H1 (cell line): Measurements from ENCODE around the gene DDR1. TPM values are rescaled to one million over a fixed set of nuclear protein-coding genes. Genes with fewer than 3 reads are reported as not detected.

ENCODE experiments used
- CTCF ChIA-PET: fragments of 300-600 bp; sonication (Branson Sonifier 250); formaldehyde crosslinking; loops from one replicate; lab custom pipeline; 2021; ENCODE audit not compliant: partially characterized antibody; lab: Charles Lee
- POLR2A ChIA-PET: fragments of 300-600 bp; sonication (Branson Sonifier 250); formaldehyde crosslinking; loops from one replicate; lab custom pipeline; 2021; ENCODE audit warnings: inconsistent platforms; ENCODE audit not compliant: partially characterized antibody; lab: Charles Lee
- DNase-seq, 2 experiments: peaks; one replicate each; pipeline versions ENCODE4 v3.0.0 to v3.0.0-alpha.2; 2010 to 2022; ENCODE audit warnings: low spot score in 2 of 2, low read depth in 1 of 2, mixed read lengths in 1 of 2
- FAIRE-seq: peaks from 2 replicates; lab custom pipeline; 2011; peaks lifted over from hg19 to GRCh38; lab: Jason Lieb, UNC
- H2AFZ ChIP-seq: 2 replicates; pipeline ENCODE4 v1.8.1; 2012; ENCODE audit warnings: low read length, inconsistent platforms
- H2AK5ac ChIP-seq: 2 replicates; pipeline ENCODE4 v1.6.1; 2013; ENCODE audit warnings: low read depth, low read length
- H2BK120ac ChIP-seq: replicated peaks from 2 replicates; pipeline ENCODE3; 2013; ENCODE audit warnings: low read depth, low read length, inconsistent platforms
- H2BK12ac ChIP-seq: 2 replicates; pipeline ENCODE4 v1.6.1; 2013; ENCODE audit warnings: low read depth, low read length
- H2BK15ac ChIP-seq: 2 replicates; pipeline ENCODE4 v1.6.1; 2013; ENCODE audit warnings: low read length
- H2BK20ac ChIP-seq: 2 replicates; pipeline ENCODE4 v1.6.1; 2013; ENCODE audit warnings: low read length
- H2BK5ac ChIP-seq: 2 replicates; pipeline ENCODE4 v1.6.1; 2013; ENCODE audit warnings: low read depth, low read length
- H3K14ac ChIP-seq: 2 replicates; pipeline ENCODE4 v1.6.1; 2013; ENCODE audit warnings: inconsistent platforms; ENCODE audit not compliant: insufficient read length
- H3K18ac ChIP-seq: 2 replicates; pipeline ENCODE4 v1.6.1; 2013; ENCODE audit warnings: low read length; ENCODE audit errors: extremely low read depth
- H3K23ac ChIP-seq: 2 replicates; pipeline ENCODE4 v1.6.1; 2013; ENCODE audit warnings: inconsistent platforms; ENCODE audit not compliant: insufficient read length
- H3K23me2 ChIP-seq: 2 replicates; pipeline ENCODE4 v1.6.1; 2013; ENCODE audit warnings: low read depth, low read length
- H3K27ac ChIP-seq: 2 replicates; pipeline ENCODE4 v1.6.1; 2011; ENCODE audit warnings: low read depth, low read length, inconsistent platforms
- H3K27me3 ChIP-seq, 4 experiments: replicated peaks in 1 of 4; 1 replicate in 1 of 4; 2 replicates in 3 of 4; pipeline versions ENCODE4 v1.6.1 to v1.8.1; 2011 to 2013; ENCODE audit warnings: low read length in 3 of 4, mild to moderate bottlenecking in 3 of 4, inconsistent platforms in 2 of 4, mixed read lengths in 2 of 4, moderate library complexity in 1 of 4; ENCODE audit not compliant: control insufficient read depth in 3 of 4, insufficient read depth in 3 of 4; ENCODE audit errors: extremely low read depth in 1 of 4
- H3K36me3 ChIP-seq, 4 experiments: 2 replicates each; pipeline versions ENCODE4 v1.6.1 to v1.8.1; 2011 to 2013; ENCODE audit warnings: mild to moderate bottlenecking in 4 of 4, low read length in 3 of 4, moderate library complexity in 2 of 4, control low read depth in 1 of 4, inconsistent platforms in 1 of 4; ENCODE audit not compliant: insufficient read depth in 4 of 4, control insufficient read depth in 2 of 4
- H3K4ac ChIP-seq: replicated peaks from 2 replicates; pipeline ENCODE3; 2013; ENCODE audit warnings: low read length, low read depth, mixed read lengths, inconsistent platforms; ENCODE audit not compliant: insufficient read length
- H3K4me1 ChIP-seq, 4 experiments: replicated peaks in 1 of 4; 1 replicate in 1 of 4; 2 replicates in 3 of 4; pipeline versions ENCODE4 v1.6.1 to v1.8.1; 2011 to 2013; ENCODE audit warnings: low read length in 3 of 4, inconsistent platforms in 2 of 4, mixed read lengths in 1 of 4; ENCODE audit not compliant: insufficient read depth in 4 of 4, control insufficient read depth in 3 of 4
- H3K4me2 ChIP-seq, 2 experiments: 2 replicates each; pipeline versions ENCODE4 v1.6.1 to v1.8.1; 2011 to 2013; ENCODE audit warnings: low read depth in 2 of 2, low read length in 2 of 2, control low read depth in 1 of 2, inconsistent platforms in 1 of 2, mild to moderate bottlenecking in 1 of 2; ENCODE audit not compliant: insufficient read depth in 1 of 2
- H3K4me3 ChIP-seq, 4 experiments: fragments of 200-600, 300-600 bp in 1 of 4; sonication (generic), shearing (Covaris generic), sonication (Bioruptor Twin) in 1 of 4; 2 replicates each; pipeline versions ENCODE4 v1.5.1 to v1.8.1; 2011 to 2016; ENCODE audit warnings: low read length in 4 of 4, low read depth in 3 of 4, control low read depth in 2 of 4, inconsistent platforms in 2 of 4, mild to moderate bottlenecking in 2 of 4, mixed read lengths in 1 of 4, moderate library complexity in 1 of 4; ENCODE audit not compliant: insufficient read depth in 2 of 4; ENCODE audit errors: extremely low read depth in 1 of 4
- H3K56ac ChIP-seq: replicated peaks from 2 replicates; pipeline ENCODE3; 2013; ENCODE audit warnings: low read depth, mild to moderate bottlenecking, mixed read lengths, low read length, inconsistent platforms; ENCODE audit not compliant: insufficient read length
- H3K79me1 ChIP-seq: 2 replicates; pipeline ENCODE4 v1.6.1; 2013; ENCODE audit warnings: low read depth, low read length, control low read depth
- H3K79me2 ChIP-seq, 2 experiments: 2 replicates each; pipeline versions ENCODE4 v1.6.1 to v1.8.1; 2012 to 2013; ENCODE audit warnings: low read length in 2 of 2, mild to moderate bottlenecking in 2 of 2, inconsistent platforms in 1 of 2; ENCODE audit not compliant: insufficient read depth in 2 of 2, control insufficient read depth in 1 of 2
- H3K9ac ChIP-seq, 4 experiments: replicated peaks in 1 of 4; 1 replicate in 1 of 4; 2 replicates in 3 of 4; pipeline versions ENCODE4 v1.6.1 to v1.8.1; 2011 to 2013; ENCODE audit warnings: low read depth in 3 of 4, low read length in 3 of 4, control low read depth in 2 of 4, mild to moderate bottlenecking in 2 of 4, moderate library complexity in 2 of 4, inconsistent platforms in 1 of 4; ENCODE audit errors: extremely low read depth in 1 of 4
- H3K9me3 ChIP-seq, 2 experiments: 2 replicates each; pipeline versions ENCODE4 v1.6.1 to v1.8.1; 2012 to 2013; ENCODE audit warnings: mild to moderate bottlenecking in 2 of 2, moderate library complexity in 2 of 2, control low read depth in 1 of 2, inconsistent platforms in 1 of 2, low read depth in 1 of 2, low read length in 1 of 2, mixed read lengths in 1 of 2; ENCODE audit not compliant: insufficient read depth in 2 of 2
- H4K20me1 ChIP-seq, 2 experiments: replicated peaks in 1 of 2; 2 replicates each; pipeline versions ENCODE3 to v1.8.1; 2011 to 2013; ENCODE audit warnings: inconsistent platforms in 2 of 2, low read length in 2 of 2, mild to moderate bottlenecking in 1 of 2; ENCODE audit not compliant: insufficient read depth in 2 of 2, control insufficient read depth in 1 of 2
- H4K5ac ChIP-seq: 2 replicates; pipeline ENCODE4 v1.6.1; 2013; ENCODE audit warnings: low read length, low read depth, mixed read lengths, inconsistent platforms; ENCODE audit not compliant: insufficient read length
- H4K8ac ChIP-seq: 2 replicates; pipeline ENCODE4 v1.8.0; 2013; ENCODE audit warnings: mild to moderate bottlenecking, moderate library complexity, low read length, inconsistent platforms; ENCODE audit not compliant: insufficient read depth; ENCODE audit errors: extremely low read depth
- H4K91ac ChIP-seq: replicated peaks from 2 replicates; pipeline ENCODE3; 2013; ENCODE audit warnings: low read length, mixed read lengths, inconsistent platforms; ENCODE audit not compliant: insufficient read length
- ATF3 ChIP-seq: IDR thresholded peaks from 2 replicates; pipeline ENCODE4 v1.6.1; 2011; ENCODE audit warnings: low read depth, mild to moderate bottlenecking, low read length; ENCODE audit not compliant: insufficient read depth
- CHD1 ChIP-seq: IDR thresholded peaks from 2 replicates; pipeline ENCODE4 v1.6.1; 2012; ENCODE audit warnings: low read depth, low read length, improper control_type of control experiment
- CHD2 ChIP-seq: IDR thresholded peaks from 2 replicates; pipeline ENCODE4 v1.6.1; 2012; ENCODE audit warnings: low read length, improper control_type of control experiment
- EZH2 ChIP-seq: fragments of 200-600 bp; sonication (generic); IDR thresholded peaks from 2 replicates; pipeline ENCODE4 v1.7.1; 2012; ENCODE audit warnings: low read depth, mild to moderate bottlenecking, moderate library complexity, low read length, inconsistent platforms; ENCODE audit not compliant: severe bottlenecking
- GTF2F1 ChIP-seq: IDR thresholded peaks from 2 replicates; pipeline ENCODE4 v1.6.1; 2012; ENCODE audit warnings: low read depth, low read length, improper control_type of control experiment, borderline replicate concordance
- RBBP5 ChIP-seq: IDR thresholded peaks from 2 replicates; pipeline ENCODE4 v1.7.1; 2012; ENCODE audit warnings: low read depth, mild to moderate bottlenecking, inconsistent platforms, low read length, moderate library complexity, borderline replicate concordance
- SP2 ChIP-seq: IDR thresholded peaks from 2 replicates; pipeline ENCODE4 v1.6.1; 2012; ENCODE audit warnings: mild to moderate bottlenecking, low read length, inconsistent platforms
- SP4 ChIP-seq: IDR thresholded peaks from 2 replicates; pipeline ENCODE4 v1.6.1; 2012; ENCODE audit warnings: low read length, inconsistent platforms
- TAF1 ChIP-seq: IDR thresholded peaks from 2 replicates; pipeline ENCODE4 v1.6.1; 2011; ENCODE audit warnings: mild to moderate bottlenecking, low read depth, low read length
- TAF7 ChIP-seq: optimal IDR thresholded peaks from 2 replicates; pipeline ENCODE3; 2011; ENCODE audit warnings: low read depth, mild to moderate bottlenecking, inconsistent platforms, low read length, moderate library complexity, borderline replicate concordance
- TBP ChIP-seq: IDR thresholded peaks from 2 replicates; pipeline ENCODE4 v1.6.1; 2011; ENCODE audit warnings: low read depth, low read length, improper control_type of control experiment
- WGBS, 2 experiments: shearing (Covaris generic) in 1 of 2; methylation state at CpG; one replicate each; pipeline versions ENCODE4 v1.1.6 to v1.1.7; 2013 to 2015; ENCODE audit warnings: low lambda C conversion rate in 2 of 2, mixed read lengths in 2 of 2, inconsistent platforms in 1 of 2, low coverage in 1 of 2, missing lambda C conversion rate in 1 of 2; ENCODE audit not compliant: insufficient replicate concordance in 2 of 2, insufficient coverage in 1 of 2, insufficient read length in 1 of 2; ENCODE audit errors: extremely low coverage in 1 of 2, missing lambda C conversion rate in 1 of 2; 5-methylcytosine and 5-hydroxymethylcytosine counted together
- polyA plus RNA-seq, 7 experiments: library from polyadenylated mRNA; depleted of rRNA in 3 of 7; stranded (reverse) in 5 of 7; unstranded in 2 of 7; fragments of >200 nt in 5 of 7; fragments of 200-250 nt in 2 of 7; gene quantifications; 1 replicate in 5 of 7; 2 replicates in 1 of 7; 4 replicates in 1 of 7; pipeline versions ENCODE4 v1.2.1 to v1.2.3, GENCODE V29; 2011 to 2013; ENCODE audit warnings: missing spikeins in 2 of 7, mixed read lengths in 2 of 7
- total RNA-seq: library from RNA; stranded (reverse); fragmentation: NEBNext Ultra II Directional; extraction: Animal tissue kit (Norgen Biotek cat#: 25700); gene quantifications from 2 replicates; pipeline ENCODE4 v1.2.1, GENCODE V29; 2021

DDR1 gene
- total and polyA plus RNA-seq, 2 of the 8 experiments (the other 6 are each of a cell fraction or from before 2014, with no cell fraction given), result 99.4 to 181 TPM

- H4K8ac ChIP-seq, result no peak overlapping the region
- peaks cover 4 to 10% of the 10 kb centered on the region in 2 experiments; a peak in 3 of 4 replicates for H3K9me3 ChIP-seq
- H3K36me3 ChIP-seq, result no peaks in the 10 kb centered on the region
- no peak overlapping the region for H3K27ac ChIP-seq
- peak overlapping the region; percentile 72; the same call in 1 of the 2 replicates for H2BK15ac ChIP-seq
- no peak overlapping the region for H3K4me3 ChIP-seq
- FAIRE-seq (no peak), DNase-seq (peak; percentile 70 to 89)
- H3K9ac ChIP-seq, result no peak overlapping the region
- peak overlapping the region; percentile 87; the same call in 1 of the 2 replicates for H2BK20ac ChIP-seq
- peaks cover 0 to 9% of the 10 kb centered on the region in 2 experiments; a peak in 1 of 4 replicates for H3K79me2 ChIP-seq
- no peak overlapping the region for H2AFZ ChIP-seq
- no peak overlapping the region for H3K4ac ChIP-seq
- CTCF ChIA-PET, result interaction anchor here (0.6 to 29.0 kb wide), 18 partner anchors 10 to 205 kb away, joined by 3 to 610 read pairs (median 4); partner anchors contain the start of gene DHX16
- peak overlapping the region; percentile 61; the same call in 1 of the 2 replicates for H2BK5ac ChIP-seq
- no peaks in the 10 kb centered on the region for H3K79me1 ChIP-seq
- H3K23ac ChIP-seq, result no peak overlapping the region
- POLR2A ChIA-PET, result interaction anchor here (1.2 to 19.5 kb wide), 4 partner anchors 8 to 42 kb away, joined by 3 to 452 read pairs (median 4); no protein-coding TSS in a partner anchor
- no peak overlapping the region for H2BK120ac ChIP-seq
- no peak overlapping the region; a peak in 1 of 4 replicates for H3K4me2 ChIP-seq
- peaks cover 7 to 32% (median 21%) of the 10 kb centered on the region in 4 experiments for H3K4me1 ChIP-seq
- H3K18ac ChIP-seq, result peak overlapping the region; percentile 74; the same call in 1 of the 2 replicates
- H3K27me3 ChIP-seq, result no peaks in the 10 kb centered on the region
- H4K91ac ChIP-seq, result no peak overlapping the region
- WGBS, 2 experiments, result 39% methylated on average over 15 of the region's 15 CpGs; no CpG with 5 or more reads in 1 of the 2 experiments
- H3K23me2 ChIP-seq, result peaks cover 15% of the 10 kb centered on the region
- no peak overlapping the region for H3K56ac ChIP-seq
- H2AK5ac ChIP-seq, result no peak overlapping the region
- no peaks in the 10 kb centered on the region for H4K20me1 ChIP-seq
- no peak overlapping the region for H3K14ac ChIP-seq
- no peak overlapping the region for H2BK12ac ChIP-seq
- H4K5ac ChIP-seq, result no peak overlapping the region
- no peak for TF ChIP-seq CHD2
- no peak for TF ChIP-seq ATF3
- TF ChIP-seq SP2, result no peak
- peak; percentile 29 for TF ChIP-seq TAF7
- TF ChIP-seq TBP, result peak; percentile 67; the same call in 1 of the 2 replicates
- TF ChIP-seq CHD1, result no peak
- TF ChIP-seq GTF2F1, result no peak
- no peak for TF ChIP-seq EZH2
- TF ChIP-seq RBBP5, result no peak
- 0 out of 2 replicates have a peak, but pooled peaks have one; percentile 37 for TF ChIP-seq TAF1
- TF ChIP-seq SP4, result no peak
Measured at GRCh38 chr6:30877419-30878262, 6.7 kb upstream of the DDR1 start.
